Parathyroid adenoma (tissue), 2 donors: ENCODE results near the gene CTDSPL.

Source experiments
- H2AFZ ChIP-seq: fragments of 300-600 bp; sonication (generic); one replicate; pipeline ENCODE4 v1.7.0; 2017; ENCODE audit warnings: antibody characterized with exemption, mild to moderate bottlenecking
- H3K27ac ChIP-seq: fragments of 300-600 bp; sonication (generic); one replicate; pipeline ENCODE4 v1.7.0; 2017
- H3K27me3 ChIP-seq: fragments of 300-600 bp; sonication (generic); one replicate; pipeline ENCODE4 v1.7.0; 2017; ENCODE audit warnings: low read length; ENCODE audit not compliant: control insufficient read depth, insufficient read depth
- H3K36me3 ChIP-seq: fragments of 300-600 bp; sonication (generic); one replicate; pipeline ENCODE4 v1.7.0; 2017; ENCODE audit warnings: low read length; ENCODE audit not compliant: control insufficient read depth, insufficient read depth
- H3K4me1 ChIP-seq: fragments of 300-600 bp; sonication (generic); one replicate; pipeline ENCODE4 v1.7.0; 2017; ENCODE audit warnings: control low read depth
- H3K4me2 ChIP-seq: fragments of 300-600 bp; sonication (generic); one replicate; pipeline ENCODE4 v1.7.0; 2017; ENCODE audit warnings: low read length
- H3K4me3 ChIP-seq: fragments of 300-600 bp; sonication (generic); one replicate; pipeline ENCODE4 v1.7.0; 2017; ENCODE audit warnings: low read depth, low read length
- H3K79me2 ChIP-seq: fragments of 300-600 bp; sonication (generic); one replicate; pipeline ENCODE4 v1.7.0; 2017; ENCODE audit warnings: control low read depth
- H3K9ac ChIP-seq: fragments of 300-600 bp; sonication (generic); one replicate; pipeline ENCODE4 v1.7.0; 2017; ENCODE audit warnings: mild to moderate bottlenecking
- H3K9me3 ChIP-seq: fragments of 300-600 bp; sonication (generic); one replicate; pipeline ENCODE4 v1.7.0; 2017; ENCODE audit warnings: low read length; ENCODE audit not compliant: control insufficient read depth
- TF ChIP-seq, protein P1 (sequence below): fragments of 300-600 bp; sonication (generic); IDR thresholded peaks from one replicate; pipeline ENCODE4 v1.7.0; 2017; ENCODE audit warnings: antibody characterized with exemption, mild to moderate bottlenecking
- donor health status: primary hyperparathyroidism.

Gene CTDSPL

DNA sequence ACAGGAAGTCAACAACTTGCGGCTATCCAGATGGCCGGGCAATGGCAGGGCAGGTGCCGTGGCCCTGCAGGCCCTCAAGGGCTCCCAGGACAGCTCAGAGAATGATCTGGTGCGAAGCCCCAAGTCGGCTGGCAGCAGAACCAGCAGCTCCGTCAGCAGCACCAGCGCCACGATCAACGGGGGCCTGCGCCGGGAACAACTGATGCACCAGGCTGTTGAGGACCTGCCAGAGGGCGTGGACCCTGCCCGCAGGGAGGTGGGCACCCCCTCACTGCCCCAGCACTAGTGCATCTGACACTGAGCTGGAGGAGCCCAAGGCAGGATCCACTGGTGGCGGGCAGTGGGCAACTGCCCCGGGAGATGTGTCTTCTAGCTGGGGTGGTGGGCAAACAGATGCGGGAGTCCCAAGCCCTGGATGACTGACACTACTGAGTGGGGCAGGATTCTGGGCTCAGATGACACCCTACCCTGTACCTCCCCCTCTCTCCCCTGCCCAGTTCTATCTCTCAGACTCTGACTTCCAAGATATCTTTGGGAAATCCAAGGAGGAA lies 144.8 kb downstream of the CTDSPL start:
- H2AFZ ChIP-seq: no peak overlapping the region
- H3K9me3 ChIP-seq: no peaks in the 10 kb centered on the region
- H3K4me3 ChIP-seq: no peak overlapping the region
- H3K36me3 ChIP-seq: no peaks in the 10 kb centered on the region
- H3K79me2 ChIP-seq: no peaks in the 10 kb centered on the region
- no peak overlapping the region for H3K27ac ChIP-seq
- H3K9ac ChIP-seq: no peak overlapping the region
- peaks cover 5% of the 10 kb centered on the region for H3K4me1 ChIP-seq
- H3K27me3 ChIP-seq: no peaks in the 10 kb centered on the region
- TF ChIP-seq, protein P1, sequence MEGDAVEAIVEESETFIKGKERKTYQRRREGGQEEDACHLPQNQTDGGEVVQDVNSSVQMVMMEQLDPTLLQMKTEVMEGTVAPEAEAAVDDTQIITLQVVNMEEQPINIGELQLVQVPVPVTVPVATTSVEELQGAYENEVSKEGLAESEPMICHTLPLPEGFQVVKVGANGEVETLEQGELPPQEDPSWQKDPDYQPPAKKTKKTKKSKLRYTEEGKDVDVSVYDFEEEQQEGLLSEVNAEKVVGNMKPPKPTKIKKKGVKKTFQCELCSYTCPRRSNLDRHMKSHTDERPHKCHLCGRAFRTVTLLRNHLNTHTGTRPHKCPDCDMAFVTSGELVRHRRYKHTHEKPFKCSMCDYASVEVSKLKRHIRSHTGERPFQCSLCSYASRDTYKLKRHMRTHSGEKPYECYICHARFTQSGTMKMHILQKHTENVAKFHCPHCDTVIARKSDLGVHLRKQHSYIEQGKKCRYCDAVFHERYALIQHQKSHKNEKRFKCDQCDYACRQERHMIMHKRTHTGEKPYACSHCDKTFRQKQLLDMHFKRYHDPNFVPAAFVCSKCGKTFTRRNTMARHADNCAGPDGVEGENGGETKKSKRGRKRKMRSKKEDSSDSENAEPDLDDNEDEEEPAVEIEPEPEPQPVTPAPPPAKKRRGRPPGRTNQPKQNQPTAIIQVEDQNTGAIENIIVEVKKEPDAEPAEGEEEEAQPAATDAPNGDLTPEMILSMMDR: no peak
- no peak overlapping the region for H3K4me2 ChIP-seq

DNA sequence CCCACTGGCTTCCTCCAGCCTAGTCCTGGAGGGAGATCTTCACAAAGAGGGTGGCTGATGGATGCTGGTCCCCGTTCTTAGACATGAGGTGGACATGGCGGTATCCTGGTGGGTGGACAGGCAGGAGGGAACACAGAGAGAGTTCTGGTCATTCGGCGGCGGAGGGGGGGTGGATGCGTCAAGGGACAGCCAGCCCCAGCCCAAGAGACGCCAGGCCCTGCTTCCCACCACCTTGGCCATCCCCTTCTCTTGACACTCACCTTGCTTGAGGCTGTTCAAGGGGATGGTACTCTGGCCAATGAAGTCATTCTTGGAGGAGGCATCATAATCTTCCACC lies 146.0 kb downstream of the CTDSPL start:
- H3K36me3 ChIP-seq: no peaks in the 10 kb centered on the region
- H3K79me2 ChIP-seq: no peaks in the 10 kb centered on the region
- TF ChIP-seq, protein P1: no peak
- no peaks in the 10 kb centered on the region for H3K9me3 ChIP-seq
- no peak overlapping the region for H3K9ac ChIP-seq
- no peak overlapping the region for H3K4me2 ChIP-seq
- H3K27me3 ChIP-seq: no peaks in the 10 kb centered on the region
- H2AFZ ChIP-seq: no peak overlapping the region
- H3K4me1 ChIP-seq: peaks cover 5% of the 10 kb centered on the region
- H3K4me3 ChIP-seq: no peak overlapping the region
- H3K27ac ChIP-seq: no peak overlapping the region

DNA sequence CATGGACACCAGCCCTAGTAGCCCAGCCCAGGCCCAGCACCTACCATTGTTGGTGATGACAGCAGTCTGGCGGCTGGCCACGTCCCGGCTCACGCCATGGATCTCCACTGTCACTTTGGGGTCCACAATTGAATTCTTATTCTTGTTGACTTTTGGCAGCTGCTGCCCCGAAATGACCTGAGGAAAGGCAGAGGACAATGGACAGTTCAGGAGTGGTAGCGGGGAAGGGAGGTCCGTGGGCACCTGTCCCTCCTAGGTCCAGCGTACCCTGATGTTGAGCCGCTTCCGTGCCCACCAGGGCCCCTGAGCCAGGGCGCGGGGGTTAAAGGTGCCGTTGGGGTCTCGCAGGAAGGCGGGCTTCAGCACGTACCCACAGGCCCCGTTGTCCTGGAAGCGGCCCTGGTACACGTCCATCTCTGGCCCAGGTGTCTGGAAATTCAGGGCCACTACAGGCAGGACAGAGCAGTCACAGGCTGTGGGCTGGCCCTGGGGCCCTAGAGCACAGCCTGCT lies 146.6 kb downstream of the CTDSPL start:
- H3K79me2 ChIP-seq: no peaks in the 10 kb centered on the region
- H3K9ac ChIP-seq: no peak overlapping the region
- TF ChIP-seq, protein P1: no peak
- H3K27ac ChIP-seq: no peak overlapping the region
- H3K4me1 ChIP-seq: peaks cover 5% of the 10 kb centered on the region
- no peaks in the 10 kb centered on the region for H3K27me3 ChIP-seq
- H3K9me3 ChIP-seq: no peaks in the 10 kb centered on the region
- H3K4me3 ChIP-seq: no peak overlapping the region
- no peak overlapping the region for H2AFZ ChIP-seq
- H3K36me3 ChIP-seq: no peaks in the 10 kb centered on the region
- H3K4me2 ChIP-seq: no peak overlapping the region

DNA sequence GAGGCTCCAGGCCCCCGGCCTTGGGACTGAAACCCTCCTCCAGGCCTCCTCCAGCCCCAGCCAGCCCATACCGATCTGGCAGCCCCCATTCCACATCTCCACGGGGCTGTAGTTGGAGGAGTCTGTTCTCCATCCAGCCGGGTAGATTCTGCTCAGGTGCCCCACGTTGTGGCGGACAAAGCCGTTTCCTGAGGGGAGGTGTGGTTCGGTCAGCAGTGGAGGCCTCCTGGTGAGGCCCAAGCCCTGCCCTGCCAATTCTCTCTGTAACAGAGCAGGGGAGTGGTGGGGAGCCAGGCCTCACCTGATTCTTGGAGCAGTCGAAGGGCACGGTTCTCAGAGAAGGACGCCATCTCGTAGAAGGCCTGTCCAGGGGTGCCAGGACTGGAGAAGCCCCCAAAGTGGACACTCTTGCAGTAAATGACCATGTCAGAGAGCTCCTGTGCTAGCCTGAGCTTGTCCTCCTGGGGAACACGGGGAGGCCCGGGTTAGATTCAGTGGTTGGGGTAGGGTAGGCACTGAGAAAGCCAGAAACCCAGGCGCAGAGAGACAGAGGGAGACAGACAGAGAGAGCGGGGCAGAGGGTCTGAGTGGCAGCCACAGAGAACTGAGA lies 147.4 kb downstream of the CTDSPL start:
- Histone ChIP-seq H3K27me3 (no peaks in the 10 kb centered on the region), H3K4me2 (no peak overlapping the region), H2AFZ (no peak overlapping the region), H3K27ac (no peak overlapping the region), H3K4me1 (peaks cover 5% of the 10 kb centered on the region), H3K36me3 (no peaks in the 10 kb centered on the region), H3K4me3 (no peak overlapping the region), H3K9ac (no peak overlapping the region), H3K79me2 (no peaks in the 10 kb centered on the region), H3K9me3 (no peaks in the 10 kb centered on the region)
- TF ChIP-seq, protein P1: no peak
